A673 (cell line): ENCODE data around the gene ARID5B.

Source experiments
- CTCF ChIP-seq: fragments of 300-800, 200-600 bp; sonication (generic); conservative IDR thresholded peaks from 2 replicates; pipeline ENCODE4 v1.5.1; 2017; ENCODE audit warnings: low read depth, mild to moderate bottlenecking, antibody characterized with exemption, low read length, moderate library complexity, mixed read lengths
- EZH2 ChIP-seq: fragments of 200-600 bp; sonication (generic); IDR thresholded peaks from 2 replicates; pipeline ENCODE4 v1.6.1; 2017; ENCODE audit warnings: borderline replicate concordance, low read depth, mild to moderate bottlenecking, mixed read lengths, antibody characterized with exemption, low read length; ENCODE audit not compliant: poor library complexity, severe bottlenecking

GRCh38 chr10:62019685-62020359 is 118.3 kb downstream of the ARID5B start:
- TF ChIP-seq EZH2, result no peak
- TF ChIP-seq CTCF, result no peak
